ENCODE results near the gene SCO2. TPM values are rescaled to one million over a fixed set of nuclear protein-coding genes. Genes with fewer than 3 reads are reported as not detected.
"Not testable (repeated sequence)": the region's sequence is repeated elsewhere in the genome, so short reads cannot be mapped to it uniquely, and the experiment has no call there.

SCO2 gene
- polyA plus RNA-seq, 1 experiment: 2.5 TPM

- TF ChIP-seq CTCF (IDR thresholded peaks at IDR 0.05; ENCODE audit: insufficient read depth, low read depth, low read length): no peak
- no peaks in the 10 kb centered on the region for H3K36me3 ChIP-seq (ENCODE audit: control insufficient read depth, insufficient read depth, low read length)
- POLR2A ChIA-PET: no interaction called here
- no peak for DNase-seq (ENCODE audit: low read depth)
- no peak overlapping the region for H3K4me3 ChIP-seq (ENCODE audit: low read depth, low read length)
- H3K27me3 ChIP-seq (ENCODE audit: control insufficient read depth, insufficient read depth, low read length): no peaks in the 10 kb centered on the region
- CTCF ChIA-PET: interaction anchor here (1.3 kb wide), 1 partner anchor 12 kb away, joined by 7 read pairs; the partner anchor contains the start of gene SCO2
Observed at GRCh38 chr22:50537765-50538164, 12.4 kb upstream of the SCO2 start.

- ChIA-PET POLR2A (no interaction called here), CTCF (interaction anchor here (2.0 kb wide), 1 partner anchor 10 kb away, joined by 6 read pairs; the partner anchor contains the start of gene SCO2)
- no peak for TF ChIP-seq CTCF (IDR thresholded peaks at IDR 0.05; ENCODE audit: insufficient read depth, low read depth, low read length)
- Histone ChIP-seq H3K27me3 (ENCODE audit: control insufficient read depth, insufficient read depth, low read length) (no peaks in the 10 kb centered on the region), H3K36me3 (ENCODE audit: control insufficient read depth, insufficient read depth, low read length) (no peaks in the 10 kb centered on the region), H3K4me3 (ENCODE audit: low read depth, low read length) (no peak overlapping the region)
- DNase-seq (ENCODE audit: low read depth): no peak
Observed at GRCh38 chr22:50536226-50536625, 10.8 kb upstream of the SCO2 start.

GRCh38 chr22:50535113-50535512 lies 9.7 kb upstream of the SCO2 start:
- Histone ChIP-seq H3K4me3 (ENCODE audit: low read depth, low read length) (no peak overlapping the region), H3K36me3 (ENCODE audit: control insufficient read depth, insufficient read depth, low read length) (no peaks in the 10 kb centered on the region), H3K27me3 (ENCODE audit: control insufficient read depth, insufficient read depth, low read length) (no peaks in the 10 kb centered on the region)
- no peak for TF ChIP-seq CTCF (IDR thresholded peaks at IDR 0.05; ENCODE audit: insufficient read depth, low read depth, low read length)
- ChIA-PET POLR2A (interaction anchor here (0.6 kb wide), 1 partner anchor 18 kb away, joined by 3 read pairs; no protein-coding TSS in a partner anchor), CTCF (interaction anchor here (1.5 to 2.0 kb wide), 2 partner anchors 9 to 28 kb away, joined by 4 to 6 read pairs; partner anchors contain the start of genes SCO2 and SYCE3)
- no peak for DNase-seq (ENCODE audit: low read depth)

GRCh38 chr22:50533856-50534711 lies 8.7 kb upstream of the SCO2 start:
- POLR2A ChIA-PET; H3K36me3 ChIP-seq (ENCODE audit: control insufficient read depth, insufficient read depth, low read length); H3K27me3 ChIP-seq (ENCODE audit: control insufficient read depth, insufficient read depth, low read length); DNase-seq (ENCODE audit: low read depth); H3K4me3 ChIP-seq (ENCODE audit: low read depth, low read length): not testable (repeated sequence)
- CTCF ChIA-PET: interaction anchor here (0.6 to 1.5 kb wide), 2 partner anchors 29 to 241 kb away, joined by 3 to 4 read pairs; partner anchors contain the start of gene SYCE3

GRCh38 chr22:50532824-50533796 lies 7.7 kb upstream of the SCO2 start:
- ChIA-PET POLR2A (no interaction called here), CTCF (interaction anchor here (0.6 to 1.0 kb wide), 3 partner anchors 70 to 242 kb away, joined by 3 read pairs; no protein-coding TSS in a partner anchor)
- Histone ChIP-seq H3K27me3 (ENCODE audit: control insufficient read depth, insufficient read depth, low read length) (no peaks in the 10 kb centered on the region), H3K4me3 (ENCODE audit: low read depth, low read length) (no peak overlapping the region), H3K36me3 (ENCODE audit: control insufficient read depth, insufficient read depth, low read length) (no peaks in the 10 kb centered on the region)
- DNase-seq (ENCODE audit: low read depth): no peak
- no peak for TF ChIP-seq CTCF (IDR thresholded peaks at IDR 0.05; ENCODE audit: insufficient read depth, low read depth, low read length)
